HG02588 (cell line): ENCODE data around the gene CCDC83.
"Not testable (repeated sequence)": the region's sequence is repeated elsewhere in the genome, so short reads cannot be mapped to it uniquely, and the experiment has no call there.

Experiments used
- ATAC-seq: cut with Tn5 transposase; IDR thresholded peaks from one replicate; pipeline ENCODE4 v1.9.1; 2021; ENCODE audit warnings: mild to moderate bottlenecking, moderate library complexity; ENCODE audit not compliant: unreplicated experiment

Gene CCDC83

DNA sequence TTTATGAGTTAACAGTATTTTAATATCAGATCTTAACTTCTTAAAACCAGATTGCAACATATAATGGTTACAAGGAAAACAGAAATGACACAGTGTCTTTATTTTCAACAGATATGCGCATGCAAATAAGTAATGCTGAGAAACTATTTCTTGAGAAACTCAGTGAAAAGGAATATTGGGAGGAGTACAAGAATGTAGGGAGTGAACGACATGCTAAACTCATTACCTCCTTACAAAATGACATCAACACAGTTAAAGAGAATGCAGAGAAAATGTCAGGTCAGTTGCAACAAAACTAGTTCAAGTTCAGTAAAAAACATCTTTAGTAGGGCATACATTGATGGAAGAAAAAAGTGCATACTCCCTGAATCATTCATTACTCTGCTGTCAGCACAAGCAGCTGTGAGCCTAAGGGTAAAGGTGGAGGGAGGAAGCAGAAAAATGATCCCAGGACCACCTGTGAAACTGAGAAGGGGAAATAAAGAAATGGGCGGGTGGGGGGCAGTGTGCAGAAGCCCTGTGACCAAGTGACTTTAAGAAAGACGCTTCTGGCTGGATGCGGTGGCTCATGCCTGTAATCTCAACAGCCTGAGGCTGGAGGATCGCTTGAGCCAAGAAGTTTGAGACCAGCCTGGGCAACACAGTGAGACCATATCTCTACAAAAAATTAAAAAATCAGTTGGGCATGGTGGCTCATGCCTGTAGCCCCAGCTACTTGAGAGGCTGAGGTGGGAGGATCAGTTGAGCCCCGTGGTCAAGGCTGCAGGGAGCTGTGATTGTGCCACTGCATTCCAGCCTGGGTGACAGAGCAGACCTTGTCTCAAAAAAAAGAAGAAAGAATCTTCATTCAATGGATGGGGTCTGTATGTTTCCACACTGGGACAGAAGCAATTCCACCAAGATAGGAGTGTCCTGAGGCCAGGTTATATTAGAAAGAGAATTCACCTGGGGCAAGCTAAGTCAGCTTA, 31.2 kb downstream of the CCDC83 start:
- ATAC-seq = no peak

DNA sequence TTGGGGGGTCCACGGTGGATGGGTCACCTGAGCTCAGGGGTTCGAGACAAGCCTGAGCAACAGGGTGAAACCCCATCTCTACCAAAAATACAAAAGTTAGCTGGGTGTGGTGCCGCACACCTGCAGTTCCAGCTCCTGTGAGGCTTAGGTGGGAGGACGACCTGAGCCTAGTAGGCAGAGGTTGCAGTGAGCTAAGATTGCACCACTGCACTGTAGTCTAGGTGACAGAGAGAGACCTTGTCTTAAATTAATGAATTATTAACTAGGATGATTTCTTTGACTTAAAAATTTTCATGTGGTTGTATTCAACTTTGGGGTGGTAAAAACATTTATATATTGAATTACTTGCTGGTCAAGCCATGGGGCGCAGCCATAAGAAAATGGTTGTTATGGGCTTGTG, 33.9 kb downstream of the CCDC83 start:
- ATAC-seq = no peak

DNA sequence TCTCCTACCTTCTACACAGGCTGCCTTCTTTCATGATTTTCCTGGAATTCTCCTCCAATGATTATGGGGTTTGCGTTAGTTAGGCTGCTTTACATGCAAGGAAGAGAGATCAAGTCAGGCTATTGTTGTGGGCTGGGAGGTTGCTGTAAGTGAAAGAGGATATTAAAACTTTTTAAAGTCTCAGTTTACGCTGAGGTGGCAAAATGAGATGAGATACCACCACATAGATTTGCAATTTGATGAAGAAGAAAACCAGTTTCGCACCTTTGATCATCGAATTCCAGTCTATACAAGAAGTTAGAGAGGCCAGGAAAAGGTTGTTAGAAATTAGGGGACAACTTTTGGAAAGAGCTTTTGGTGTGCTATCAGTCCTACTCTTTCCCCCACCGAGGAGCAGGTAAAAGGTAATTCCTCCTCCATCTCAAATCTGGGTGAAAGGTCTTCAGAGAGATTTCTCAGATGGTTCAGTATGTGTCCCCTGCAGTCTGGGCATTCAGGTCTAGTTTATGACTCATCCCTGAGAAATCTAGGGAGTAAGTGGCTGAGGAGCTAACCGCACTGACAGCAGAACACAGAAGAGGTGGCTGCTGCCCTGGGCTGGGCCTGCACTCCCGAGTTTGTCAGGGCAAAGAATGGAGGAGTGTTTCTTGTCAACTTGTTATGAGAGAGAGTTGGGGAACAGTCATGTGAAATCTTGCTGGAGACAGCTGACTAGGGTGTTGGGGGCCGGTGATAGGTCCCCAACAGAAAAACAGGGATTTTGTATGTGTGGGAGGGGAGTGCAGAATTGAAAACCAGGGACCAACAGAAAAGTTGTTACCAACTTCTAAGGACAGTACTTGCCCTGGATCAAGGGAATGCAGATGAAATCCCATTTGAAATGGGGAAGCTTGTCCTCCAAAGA, 34.7 kb downstream of the CCDC83 start:
- ATAC-seq = no peak

DNA sequence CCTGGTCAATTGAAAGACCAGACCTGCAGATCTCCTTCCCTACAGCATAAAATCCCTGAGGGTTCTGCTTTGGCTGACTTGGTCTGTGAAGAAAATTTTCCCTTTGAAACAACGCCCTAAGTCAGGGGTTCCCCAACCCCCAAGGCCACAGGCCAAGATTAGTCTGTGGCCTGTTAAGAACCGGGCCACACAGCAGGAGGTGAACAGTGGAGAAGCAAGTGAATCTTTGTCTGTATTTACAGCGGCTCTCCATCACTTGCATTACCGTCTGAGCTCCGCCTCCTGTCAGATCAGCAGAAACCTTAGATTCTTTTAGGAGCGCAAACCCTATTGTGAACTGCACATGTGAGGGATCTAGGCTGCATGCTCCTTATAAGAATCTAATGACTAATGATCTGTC, 38.2 kb downstream of the CCDC83 start:
- no peak for ATAC-seq

DNA sequence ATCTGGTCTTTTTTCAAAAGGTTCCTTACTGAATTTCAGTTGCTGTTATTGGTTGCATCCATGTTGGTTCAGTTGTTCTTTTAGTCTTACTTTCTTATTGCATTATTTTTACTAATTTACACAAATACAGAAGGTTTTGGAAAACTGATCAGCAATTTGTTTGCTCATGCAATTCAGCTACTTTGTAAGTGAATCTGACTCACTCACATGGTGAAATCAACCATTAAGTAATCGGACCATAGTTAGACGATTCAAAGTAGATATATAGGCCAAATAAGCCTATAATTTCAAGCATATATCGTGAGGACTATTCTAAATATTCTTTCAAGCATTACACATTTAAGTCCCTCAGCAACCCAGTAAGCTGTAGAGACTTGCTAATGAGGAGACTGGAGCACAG, 41.7 kb downstream of the CCDC83 start:
- ATAC-seq = no peak

DNA sequence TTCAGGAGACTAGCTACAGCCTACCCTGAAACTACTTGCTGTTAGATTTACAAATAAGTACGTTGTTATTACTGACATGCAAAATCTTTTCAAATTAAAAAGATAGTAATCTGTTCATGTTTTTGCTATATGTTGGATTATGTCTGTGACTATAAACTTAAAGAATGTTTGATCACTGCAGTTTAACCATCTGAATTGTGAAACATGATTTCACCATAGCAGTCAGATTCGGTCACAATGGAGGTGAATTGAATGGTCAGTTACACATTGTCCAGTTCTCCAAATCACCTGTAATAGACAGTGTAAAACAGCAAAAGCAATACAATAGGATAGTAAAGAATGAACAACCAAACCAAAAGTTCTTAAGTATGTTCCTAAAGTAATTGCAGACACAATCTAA, 43.3 kb downstream of the CCDC83 start:
- no peak for ATAC-seq

DNA sequence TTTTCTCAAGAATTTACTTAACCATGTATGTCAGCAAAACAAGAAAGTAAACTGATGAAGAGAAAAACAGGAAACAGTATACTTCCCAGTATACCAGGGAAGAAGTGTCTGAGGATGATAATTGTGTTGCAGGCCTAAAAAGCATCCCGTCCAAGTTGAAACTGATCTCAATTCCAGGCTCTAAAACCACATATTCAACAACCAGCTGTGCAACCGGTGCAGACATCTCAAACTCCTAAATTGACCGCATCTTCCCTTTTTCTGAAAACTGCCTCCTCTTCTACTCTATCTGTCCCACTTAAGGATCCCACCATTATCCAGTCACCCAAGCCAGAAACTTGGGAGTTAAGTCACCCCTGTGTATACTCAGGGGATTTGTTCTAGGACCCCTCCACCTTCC, 47.2 kb downstream of the CCDC83 start:
- no peak for ATAC-seq

DNA sequence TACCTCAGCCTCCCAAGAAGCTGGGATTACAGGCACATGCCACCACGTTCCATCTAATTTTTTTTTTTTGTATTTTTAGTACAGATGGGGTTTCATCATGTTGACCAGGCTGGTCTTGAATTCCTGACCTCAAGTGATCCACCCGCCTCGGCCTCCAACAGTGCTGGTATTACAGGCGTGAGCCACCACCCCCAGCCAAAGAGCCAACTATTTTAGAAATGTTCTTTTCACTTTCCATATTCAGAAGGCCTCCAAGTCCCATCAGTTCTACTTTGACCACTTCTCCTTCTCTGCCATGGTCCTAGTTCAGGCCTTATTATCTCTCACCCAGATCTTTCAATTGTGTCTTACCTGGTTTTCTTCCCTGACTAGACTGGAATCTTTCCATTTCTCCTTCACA, 48.2 kb downstream of the CCDC83 start:
- ATAC-seq = no peak

DNA sequence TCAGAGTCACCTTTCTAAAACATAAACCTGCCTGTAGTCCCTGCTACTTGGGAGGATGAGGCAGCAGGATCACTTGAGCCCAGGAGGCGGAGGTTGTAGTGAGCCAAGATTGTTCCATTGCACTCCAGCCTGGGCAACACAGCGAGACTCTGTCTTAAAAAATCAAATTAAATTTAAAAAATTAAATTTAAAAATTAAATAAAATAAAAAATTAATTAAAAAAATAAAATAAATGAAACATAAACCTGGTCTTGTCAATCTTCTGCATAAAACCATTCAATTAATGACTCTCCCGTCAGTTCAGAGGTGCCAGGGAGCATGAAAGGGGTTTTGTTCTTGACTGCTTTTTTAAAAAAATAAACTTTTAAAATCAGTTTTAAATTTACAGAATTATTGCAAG, 48.6 kb downstream of the CCDC83 start:
- no peak for ATAC-seq

DNA sequence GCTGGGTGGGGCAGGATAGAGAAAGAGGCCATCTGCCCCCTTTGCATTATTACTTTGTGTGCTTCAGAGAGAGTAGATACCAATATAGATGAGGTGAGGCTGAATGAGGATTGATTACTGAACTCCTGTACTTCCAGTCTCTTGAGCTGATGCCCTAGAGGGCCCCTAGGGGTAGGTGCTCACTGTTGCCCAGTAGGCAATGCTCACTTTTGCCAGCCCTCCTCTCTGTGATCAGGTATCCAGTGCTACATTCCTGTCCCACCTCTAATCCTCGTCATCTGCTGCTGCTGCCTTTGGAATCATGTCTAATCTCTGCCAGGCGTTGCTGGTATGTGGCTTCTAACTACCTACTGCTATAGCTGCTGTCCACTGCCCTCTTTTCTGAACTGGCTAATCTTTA, 57.2 kb downstream of the CCDC83 start:
- ATAC-seq = no peak

DNA sequence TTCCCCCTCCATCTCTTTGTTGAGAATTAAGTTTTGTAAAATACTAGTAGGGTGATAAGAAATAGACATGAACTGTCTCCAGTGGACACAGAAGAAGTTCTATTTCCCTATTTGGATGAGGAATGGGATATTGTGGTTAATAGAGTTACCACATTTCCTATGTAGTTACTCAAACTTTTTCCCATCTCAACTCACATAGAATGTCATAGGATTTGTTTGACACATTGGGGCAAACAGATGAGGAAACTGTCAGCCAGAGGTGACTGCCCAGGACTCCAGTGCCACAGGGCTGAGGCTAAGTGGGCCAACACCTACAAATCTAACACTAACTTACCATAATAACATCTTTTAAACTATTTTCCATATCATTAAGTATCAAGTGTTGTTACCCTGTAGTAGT, 58.3 kb downstream of the CCDC83 start:
- no peak for ATAC-seq

DNA sequence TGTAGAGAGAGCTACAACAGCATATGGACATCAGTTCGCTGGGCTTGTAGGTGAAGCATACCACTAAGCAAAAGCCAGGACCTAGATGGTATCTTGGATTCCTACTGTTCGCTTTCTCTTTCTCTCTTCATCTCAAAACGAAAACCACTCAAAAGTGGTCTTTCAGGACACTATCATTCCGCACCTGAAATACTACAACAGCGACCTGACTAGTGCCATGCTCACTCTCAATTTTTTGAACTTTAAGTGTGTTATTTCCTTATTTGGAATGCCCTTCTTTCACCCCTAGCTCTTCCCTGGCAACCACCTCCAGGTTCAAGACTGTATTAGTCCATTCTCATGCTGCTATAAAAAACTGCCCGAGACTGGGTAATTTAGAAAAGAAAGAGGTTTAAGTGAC, 59.2 kb downstream of the CCDC83 start:
- ATAC-seq = no peak

DNA sequence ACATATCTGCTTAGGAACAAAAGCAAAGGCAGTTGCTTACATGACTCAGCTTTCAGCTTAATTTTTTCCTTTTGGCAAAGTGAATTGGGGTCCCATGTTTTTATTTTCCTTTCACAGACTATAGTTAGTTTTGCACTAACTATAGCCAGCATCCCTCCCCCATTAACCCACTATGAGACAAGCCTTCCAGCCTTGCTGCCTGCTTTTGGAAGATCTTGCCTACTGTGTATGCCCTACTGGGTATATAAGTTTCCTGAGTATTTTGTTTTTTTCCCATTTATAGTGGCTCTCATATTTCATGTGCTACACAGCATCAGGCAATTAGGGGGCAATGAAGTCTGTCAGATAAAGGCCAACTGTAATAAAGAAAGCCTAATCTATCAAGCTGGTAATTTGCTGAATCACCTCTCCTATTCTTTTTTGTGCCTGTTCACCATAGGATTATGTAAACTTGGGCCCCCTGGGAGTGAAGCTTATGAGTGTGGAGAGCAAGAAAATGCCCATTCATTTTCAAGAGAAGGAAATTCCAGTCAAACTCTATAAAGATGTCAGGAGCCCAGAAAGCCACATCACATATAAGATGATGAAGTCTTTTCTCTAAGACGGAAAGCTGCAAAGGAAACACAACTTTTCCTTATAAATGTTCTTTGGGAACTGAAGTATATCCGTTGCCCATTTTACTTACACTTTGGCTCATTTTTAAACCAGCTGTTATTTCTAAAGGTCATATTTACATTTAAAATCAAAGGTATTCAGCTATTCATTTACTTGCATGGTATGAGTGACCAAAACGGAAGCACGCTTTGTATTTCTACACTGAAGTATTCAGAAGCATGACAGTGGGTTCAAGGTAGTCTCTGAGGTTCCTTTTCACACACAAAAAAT, 64.0 kb downstream of the CCDC83 start:
- no peak for ATAC-seq

DNA sequence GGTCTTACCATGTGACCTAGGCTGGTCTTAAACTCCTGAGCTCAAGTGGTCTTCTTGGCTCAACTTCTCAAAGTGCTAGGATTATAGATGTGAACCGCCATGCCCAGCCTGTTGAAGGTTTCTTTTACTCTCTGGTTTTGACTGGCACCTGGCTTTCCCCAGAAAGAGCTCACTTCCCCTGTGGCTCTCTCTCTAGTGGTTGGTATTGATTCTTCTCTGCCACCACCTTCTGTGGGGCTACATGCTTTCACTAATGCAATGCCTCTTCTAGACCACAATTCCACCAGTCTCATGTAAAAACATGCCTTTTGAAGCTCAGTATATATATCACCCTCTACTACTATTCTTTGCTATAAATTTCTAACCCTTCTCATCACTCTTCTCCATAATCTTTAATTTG, 67.2 kb downstream of the CCDC83 start:
- peak; percentile 85 for ATAC-seq

DNA sequence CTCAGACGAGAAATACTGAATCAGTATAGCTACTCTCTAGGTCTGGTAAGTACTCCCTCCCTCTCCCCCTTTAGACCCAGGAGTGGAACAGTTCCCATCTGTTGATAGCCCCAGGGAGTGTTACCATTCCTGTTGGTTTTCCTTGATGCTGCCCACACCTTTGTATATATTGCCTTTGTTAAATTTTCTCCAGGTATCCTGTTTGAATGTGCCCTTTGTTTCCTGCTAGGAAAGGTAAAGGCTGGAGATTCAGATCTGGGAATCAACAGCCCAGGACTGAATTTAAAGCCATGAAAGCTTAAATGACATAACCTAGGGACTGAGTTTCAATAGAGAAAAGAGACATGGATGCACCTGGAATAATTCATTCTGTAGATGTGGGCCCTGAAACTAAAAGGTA, 68.3 kb downstream of the CCDC83 start:
- no peak for ATAC-seq

DNA sequence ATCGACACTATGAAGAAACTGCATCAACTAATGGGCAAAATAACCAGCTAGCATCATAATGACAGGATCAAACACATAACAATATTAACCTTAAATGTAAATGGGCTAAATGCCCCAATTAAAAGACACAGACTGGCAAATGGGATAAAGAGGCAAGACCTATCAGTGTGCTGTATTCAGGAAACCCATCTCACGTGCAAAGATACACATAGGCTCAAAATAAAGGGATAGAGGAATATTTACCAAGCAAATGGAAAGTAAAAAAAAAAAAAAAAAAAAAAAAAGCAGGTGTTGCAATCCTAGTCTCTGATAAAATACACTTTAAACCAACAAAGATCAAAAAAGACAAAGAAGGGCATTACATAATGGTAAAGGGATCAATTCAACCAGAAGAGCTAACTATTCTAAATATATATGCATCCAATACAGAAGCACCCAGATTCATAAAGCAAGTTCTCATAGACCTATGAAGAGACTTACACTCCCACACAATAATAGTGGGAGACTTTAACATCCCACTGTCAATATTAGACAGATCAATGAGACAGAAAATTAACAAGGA, 71.6 kb downstream of the CCDC83 start:
- not testable (repeated sequence) for ATAC-seq

DNA sequence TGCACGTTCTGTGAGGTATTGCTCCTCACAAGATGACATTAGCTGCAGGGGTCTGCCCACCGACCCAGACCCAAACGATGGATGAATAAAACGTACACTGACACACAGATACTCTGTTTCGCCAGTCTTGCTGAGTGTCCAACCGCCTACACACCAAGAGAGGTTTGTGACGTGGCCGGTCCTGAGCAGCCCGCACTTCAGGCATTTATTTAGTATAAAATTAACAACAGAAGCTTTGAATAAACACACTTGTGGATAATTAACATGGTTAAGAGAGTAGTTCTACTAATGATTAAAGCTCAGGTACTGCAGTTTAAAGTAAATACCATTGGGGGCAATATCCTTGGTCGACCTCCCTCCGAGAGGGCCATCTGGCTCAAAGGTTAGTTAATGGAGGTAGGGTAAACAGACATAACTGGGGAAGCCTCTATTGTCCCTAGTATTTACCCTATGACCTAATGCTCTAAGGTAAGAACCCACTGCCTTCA, 75.7 kb downstream of the CCDC83 start:
- ATAC-seq = no peak

DNA sequence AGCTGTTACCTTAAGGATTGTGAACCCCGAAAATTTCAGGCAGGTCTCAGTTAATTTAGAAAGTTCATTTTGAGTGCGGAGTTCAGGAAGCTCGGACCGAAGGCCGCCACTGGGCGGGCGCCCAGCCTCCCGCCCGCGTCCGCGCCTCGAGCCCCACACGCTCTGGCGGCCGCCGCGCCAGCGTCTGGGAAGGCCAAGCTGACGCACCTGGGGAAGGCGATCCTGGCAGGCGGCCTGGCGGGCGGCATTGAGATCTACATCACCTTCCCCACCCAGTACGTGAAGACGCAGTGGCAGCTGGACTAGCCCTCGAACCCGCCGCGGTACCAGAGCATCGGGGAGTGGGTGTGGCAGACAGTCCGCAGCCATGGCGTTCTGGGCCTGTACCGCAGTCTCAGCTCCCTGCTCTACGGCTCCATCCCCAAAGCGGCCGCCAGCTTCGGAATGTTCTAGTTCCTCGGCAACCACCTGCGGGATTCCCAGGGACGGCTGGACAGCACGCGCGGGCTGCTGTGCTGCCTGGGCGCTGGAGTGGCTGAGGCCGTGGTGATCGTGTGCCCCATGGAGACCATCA, 79.5 kb downstream of the CCDC83 start:
- ATAC-seq = no peak

DNA sequence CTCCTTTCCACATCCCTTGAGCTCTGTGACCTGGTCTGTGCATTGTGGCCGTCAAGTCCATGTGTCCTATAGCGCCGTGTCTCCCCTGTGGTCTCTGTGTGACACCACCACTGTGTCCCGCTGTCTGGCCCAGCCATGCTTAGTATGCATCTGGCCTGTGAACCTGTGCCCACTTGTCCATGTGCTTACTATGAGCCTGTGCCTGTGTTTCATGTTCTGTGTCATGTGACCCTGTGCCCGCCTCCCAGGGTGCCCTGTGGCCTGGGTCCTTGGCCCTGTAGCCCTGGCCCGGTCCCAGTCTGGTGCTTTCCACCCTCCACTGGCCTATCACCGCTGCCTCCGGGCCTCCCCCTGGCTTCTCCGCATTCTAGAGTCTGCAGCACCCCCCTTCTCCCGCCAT, 80.6 kb downstream of the CCDC83 start:
- no peak for ATAC-seq

DNA sequence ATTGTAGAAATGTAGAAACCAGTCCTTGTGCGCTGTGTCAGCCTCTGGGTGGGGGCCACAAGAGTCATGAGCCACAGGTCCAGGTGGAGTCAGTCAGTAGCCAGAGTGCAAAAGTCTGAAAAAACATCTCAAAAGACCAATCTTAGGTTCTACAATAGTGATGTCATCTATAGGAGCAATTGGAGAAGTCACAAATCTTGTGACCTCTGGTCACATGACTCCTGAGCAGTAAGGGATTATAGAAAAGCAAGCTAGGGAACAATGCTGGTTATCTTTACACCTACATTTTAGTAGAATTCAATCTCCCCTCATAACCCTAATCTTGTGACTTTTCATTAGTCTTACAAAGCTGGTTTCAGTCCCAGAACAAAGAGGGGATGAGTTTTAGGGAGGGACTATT, 82.7 kb downstream of the CCDC83 start:
- ATAC-seq = no peak
